HL-60 (cell line): ENCODE data around the gene TFAP2E.

ENCODE experiments used
- GABPA ChIP-seq: IDR thresholded peaks from 2 replicates; pipeline ENCODE4 v1.6.1; 2012; ENCODE audit warnings: low read depth
- POLR2AphosphoS5 ChIP-seq: IDR thresholded peaks from 2 replicates; pipeline ENCODE4 v1.6.1; 2012; ENCODE audit warnings: low read depth
- TF ChIP-seq, protein P1 (sequence below): IDR thresholded peaks from one replicate; pipeline ENCODE4 v1.5.1; 2011; ENCODE audit warnings: low read length, control low read depth, inconsistent platforms; ENCODE audit not compliant: insufficient read depth
- TF ChIP-seq, protein P2 (sequence below): IDR thresholded peaks from 2 replicates; pipeline ENCODE4 v1.6.1; 2012; ENCODE audit warnings: low read depth; ENCODE audit not compliant: insufficient replicate concordance

DNA sequence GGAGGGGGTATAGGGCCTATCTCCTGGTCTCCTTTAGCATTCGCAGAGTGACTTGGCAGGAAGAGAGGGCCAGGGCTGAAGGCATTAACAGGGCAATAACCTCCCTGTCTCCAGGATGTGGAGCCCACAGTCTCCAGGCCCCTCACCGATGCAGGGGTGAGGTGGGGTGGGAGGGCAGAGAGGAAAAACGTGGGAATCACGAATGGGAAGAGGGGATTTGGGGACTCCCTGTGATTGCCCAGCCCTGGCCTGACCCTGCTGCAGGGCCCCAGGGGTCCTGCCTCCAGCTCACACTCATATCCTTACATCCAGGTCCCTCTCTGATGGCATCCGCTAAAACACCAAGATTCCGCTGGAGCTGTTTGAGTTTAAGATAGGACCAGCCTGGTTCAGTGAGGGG, 14.6 kb downstream of the TFAP2E start:
- TF ChIP-seq, protein P1, sequence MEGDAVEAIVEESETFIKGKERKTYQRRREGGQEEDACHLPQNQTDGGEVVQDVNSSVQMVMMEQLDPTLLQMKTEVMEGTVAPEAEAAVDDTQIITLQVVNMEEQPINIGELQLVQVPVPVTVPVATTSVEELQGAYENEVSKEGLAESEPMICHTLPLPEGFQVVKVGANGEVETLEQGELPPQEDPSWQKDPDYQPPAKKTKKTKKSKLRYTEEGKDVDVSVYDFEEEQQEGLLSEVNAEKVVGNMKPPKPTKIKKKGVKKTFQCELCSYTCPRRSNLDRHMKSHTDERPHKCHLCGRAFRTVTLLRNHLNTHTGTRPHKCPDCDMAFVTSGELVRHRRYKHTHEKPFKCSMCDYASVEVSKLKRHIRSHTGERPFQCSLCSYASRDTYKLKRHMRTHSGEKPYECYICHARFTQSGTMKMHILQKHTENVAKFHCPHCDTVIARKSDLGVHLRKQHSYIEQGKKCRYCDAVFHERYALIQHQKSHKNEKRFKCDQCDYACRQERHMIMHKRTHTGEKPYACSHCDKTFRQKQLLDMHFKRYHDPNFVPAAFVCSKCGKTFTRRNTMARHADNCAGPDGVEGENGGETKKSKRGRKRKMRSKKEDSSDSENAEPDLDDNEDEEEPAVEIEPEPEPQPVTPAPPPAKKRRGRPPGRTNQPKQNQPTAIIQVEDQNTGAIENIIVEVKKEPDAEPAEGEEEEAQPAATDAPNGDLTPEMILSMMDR, result no peak
- TF ChIP-seq POLR2AphosphoS5 (no peak), GABPA (no peak)
- TF ChIP-seq, protein P2, sequence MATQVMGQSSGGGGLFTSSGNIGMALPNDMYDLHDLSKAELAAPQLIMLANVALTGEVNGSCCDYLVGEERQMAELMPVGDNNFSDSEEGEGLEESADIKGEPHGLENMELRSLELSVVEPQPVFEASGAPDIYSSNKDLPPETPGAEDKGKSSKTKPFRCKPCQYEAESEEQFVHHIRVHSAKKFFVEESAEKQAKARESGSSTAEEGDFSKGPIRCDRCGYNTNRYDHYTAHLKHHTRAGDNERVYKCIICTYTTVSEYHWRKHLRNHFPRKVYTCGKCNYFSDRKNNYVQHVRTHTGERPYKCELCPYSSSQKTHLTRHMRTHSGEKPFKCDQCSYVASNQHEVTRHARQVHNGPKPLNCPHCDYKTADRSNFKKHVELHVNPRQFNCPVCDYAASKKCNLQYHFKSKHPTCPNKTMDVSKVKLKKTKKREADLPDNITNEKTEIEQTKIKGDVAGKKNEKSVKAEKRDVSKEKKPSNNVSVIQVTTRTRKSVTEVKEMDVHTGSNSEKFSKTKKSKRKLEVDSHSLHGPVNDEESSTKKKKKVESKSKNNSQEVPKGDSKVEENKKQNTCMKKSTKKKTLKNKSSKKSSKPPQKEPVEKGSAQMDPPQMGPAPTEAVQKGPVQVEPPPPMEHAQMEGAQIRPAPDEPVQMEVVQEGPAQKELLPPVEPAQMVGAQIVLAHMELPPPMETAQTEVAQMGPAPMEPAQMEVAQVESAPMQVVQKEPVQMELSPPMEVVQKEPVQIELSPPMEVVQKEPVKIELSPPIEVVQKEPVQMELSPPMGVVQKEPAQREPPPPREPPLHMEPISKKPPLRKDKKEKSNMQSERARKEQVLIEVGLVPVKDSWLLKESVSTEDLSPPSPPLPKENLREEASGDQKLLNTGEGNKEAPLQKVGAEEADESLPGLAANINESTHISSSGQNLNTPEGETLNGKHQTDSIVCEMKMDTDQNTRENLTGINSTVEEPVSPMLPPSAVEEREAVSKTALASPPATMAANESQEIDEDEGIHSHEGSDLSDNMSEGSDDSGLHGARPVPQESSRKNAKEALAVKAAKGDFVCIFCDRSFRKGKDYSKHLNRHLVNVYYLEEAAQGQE, result no peak
